Measurements from ENCODE around the gene TMEM239.
"Not testable (repeated sequence)": the region's sequence is repeated elsewhere in the genome, so short reads cannot be mapped to it uniquely, and the experiment has no call there.

Gene TMEM239

GRCh38 chr20:2820084-2820895 lies 4.1 kb downstream of the TMEM239 start:
- DNase-seq (ENCODE audit: low read depth, low spot score), result no peak

GRCh38 chr20:2820896-2821869 lies 5.0 kb downstream of the TMEM239 start:
- no peak for DNase-seq (ENCODE audit: low read depth, low spot score)

- no peak for DNase-seq (ENCODE audit: low read depth, low spot score)
Measured at GRCh38 chr20:2822073-2822472, 5.9 kb downstream of the TMEM239 start.

GRCh38 chr20:2825761-2826160 lies 9.6 kb downstream of the TMEM239 start:
- DNase-seq (ENCODE audit: low read depth, low spot score), result no peak

GRCh38 chr20:2826655-2827054 lies 10.5 kb downstream of the TMEM239 start:
- no peak for DNase-seq (ENCODE audit: low read depth, low spot score)

- no peak for DNase-seq (ENCODE audit: low read depth, low spot score)
Measured at GRCh38 chr20:2829376-2829775, 13.2 kb downstream of the TMEM239 start.

- not testable (repeated sequence) for DNase-seq (ENCODE audit: low read depth, low spot score)
Measured at GRCh38 chr20:2831206-2831605, 15.0 kb downstream of the TMEM239 start.

GRCh38 chr20:2833761-2834160 lies 17.6 kb downstream of the TMEM239 start:
- DNase-seq (ENCODE audit: low read depth, low spot score), result no peak

- DNase-seq (ENCODE audit: low read depth, low spot score), result no peak
Measured at GRCh38 chr20:2834401-2835110, 18.4 kb downstream of the TMEM239 start.

- DNase-seq (ENCODE audit: low read depth, low spot score), result no peak
Measured at GRCh38 chr20:2835331-2835796, 19.2 kb downstream of the TMEM239 start.

GRCh38 chr20:2836035-2836434 lies 19.9 kb downstream of the TMEM239 start:
- no peak for DNase-seq (ENCODE audit: low read depth, low spot score)

GRCh38 chr20:2837221-2837960 lies 21.2 kb downstream of the TMEM239 start:
- DNase-seq (ENCODE audit: low read depth, low spot score), result no peak

- no peak for DNase-seq (ENCODE audit: low read depth, low spot score)
Measured at GRCh38 chr20:2838170-2838797, 22.1 kb downstream of the TMEM239 start.

GRCh38 chr20:2838847-2839671 lies 22.9 kb downstream of the TMEM239 start:
- DNase-seq (ENCODE audit: low read depth, low spot score), result no peak

GRCh38 chr20:2839732-2840137 lies 23.6 kb downstream of the TMEM239 start:
- no peak for DNase-seq (ENCODE audit: low read depth, low spot score)

- DNase-seq (ENCODE audit: low read depth, low spot score), result no peak
Measured at GRCh38 chr20:2840138-2840966, 24.2 kb downstream of the TMEM239 start, which contains the start of the genes PCED1A and VPS16. PCED1A (minus strand) TSS chr20:2840655; CDS start chr20:2839912, 743 bp downstream. VPS16 (plus strand) TSS chr20:2840745; CDS start chr20:2840775, 30 bp downstream.

GRCh38 chr20:2840967-2841531 lies 24.9 kb downstream of the TMEM239 start:
- no peak for DNase-seq (ENCODE audit: low read depth, low spot score)

GRCh38 chr20:2845607-2846006 lies 29.4 kb downstream of the TMEM239 start:
- no peak for DNase-seq (ENCODE audit: low read depth, low spot score)

All from smooth muscle cell of the brain vasculature (primary cell).